H1 (cell line): ENCODE measurements around the gene PSMA2. TPM values are rescaled to one million over a fixed set of nuclear protein-coding genes. Genes with fewer than 3 reads are reported as not detected.

Experiments
- CTCF ChIA-PET: fragments of 300-600 bp; sonication (Branson Sonifier 250); formaldehyde crosslinking; loops from one replicate; lab custom pipeline; 2021; ENCODE audit not compliant: partially characterized antibody; lab: Charles Lee
- POLR2A ChIA-PET: fragments of 300-600 bp; sonication (Branson Sonifier 250); formaldehyde crosslinking; loops from one replicate; lab custom pipeline; 2021; ENCODE audit warnings: inconsistent platforms; ENCODE audit not compliant: partially characterized antibody; lab: Charles Lee
- DNase-seq, 2 experiments: peaks; one replicate each; pipeline versions ENCODE4 v3.0.0 to v3.0.0-alpha.2; 2010 to 2022; ENCODE audit warnings: low spot score in 2 of 2, low read depth in 1 of 2, mixed read lengths in 1 of 2
- FAIRE-seq: peaks from 2 replicates; lab custom pipeline; 2011; peaks lifted over from hg19 to GRCh38; lab: Jason Lieb, UNC
- H2AFZ ChIP-seq: 2 replicates; pipeline ENCODE4 v1.8.1; 2012; ENCODE audit warnings: low read length, inconsistent platforms
- H2AK5ac ChIP-seq: 2 replicates; pipeline ENCODE4 v1.6.1; 2013; ENCODE audit warnings: low read depth, low read length
- H2BK120ac ChIP-seq: replicated peaks from 2 replicates; pipeline ENCODE3; 2013; ENCODE audit warnings: low read depth, low read length, inconsistent platforms
- H2BK12ac ChIP-seq: 2 replicates; pipeline ENCODE4 v1.6.1; 2013; ENCODE audit warnings: low read depth, low read length
- H2BK15ac ChIP-seq: 2 replicates; pipeline ENCODE4 v1.6.1; 2013; ENCODE audit warnings: low read length
- H2BK20ac ChIP-seq: 2 replicates; pipeline ENCODE4 v1.6.1; 2013; ENCODE audit warnings: low read length
- H2BK5ac ChIP-seq: 2 replicates; pipeline ENCODE4 v1.6.1; 2013; ENCODE audit warnings: low read depth, low read length
- H3K14ac ChIP-seq: 2 replicates; pipeline ENCODE4 v1.6.1; 2013; ENCODE audit warnings: inconsistent platforms; ENCODE audit not compliant: insufficient read length
- H3K18ac ChIP-seq: 2 replicates; pipeline ENCODE4 v1.6.1; 2013; ENCODE audit warnings: low read length; ENCODE audit errors: extremely low read depth
- H3K23ac ChIP-seq: 2 replicates; pipeline ENCODE4 v1.6.1; 2013; ENCODE audit warnings: inconsistent platforms; ENCODE audit not compliant: insufficient read length
- H3K23me2 ChIP-seq: 2 replicates; pipeline ENCODE4 v1.6.1; 2013; ENCODE audit warnings: low read depth, low read length
- H3K27ac ChIP-seq: 2 replicates; pipeline ENCODE4 v1.6.1; 2011; ENCODE audit warnings: low read depth, low read length, inconsistent platforms
- H3K27me3 ChIP-seq, 4 experiments: replicated peaks in 1 of 4; 1 replicate in 1 of 4; 2 replicates in 3 of 4; pipeline versions ENCODE4 v1.6.1 to v1.8.1; 2011 to 2013; ENCODE audit warnings: low read length in 3 of 4, mild to moderate bottlenecking in 3 of 4, inconsistent platforms in 2 of 4, mixed read lengths in 2 of 4, moderate library complexity in 1 of 4; ENCODE audit not compliant: control insufficient read depth in 3 of 4, insufficient read depth in 3 of 4; ENCODE audit errors: extremely low read depth in 1 of 4
- H3K36me3 ChIP-seq, 4 experiments: 2 replicates each; pipeline versions ENCODE4 v1.6.1 to v1.8.1; 2011 to 2013; ENCODE audit warnings: mild to moderate bottlenecking in 4 of 4, low read length in 3 of 4, moderate library complexity in 2 of 4, control low read depth in 1 of 4, inconsistent platforms in 1 of 4; ENCODE audit not compliant: insufficient read depth in 4 of 4, control insufficient read depth in 2 of 4
- H3K4ac ChIP-seq: replicated peaks from 2 replicates; pipeline ENCODE3; 2013; ENCODE audit warnings: low read length, low read depth, mixed read lengths, inconsistent platforms; ENCODE audit not compliant: insufficient read length
- H3K4me1 ChIP-seq, 4 experiments: replicated peaks in 1 of 4; 1 replicate in 1 of 4; 2 replicates in 3 of 4; pipeline versions ENCODE4 v1.6.1 to v1.8.1; 2011 to 2013; ENCODE audit warnings: low read length in 3 of 4, inconsistent platforms in 2 of 4, mixed read lengths in 1 of 4; ENCODE audit not compliant: insufficient read depth in 4 of 4, control insufficient read depth in 3 of 4
- H3K4me2 ChIP-seq, 2 experiments: 2 replicates each; pipeline versions ENCODE4 v1.6.1 to v1.8.1; 2011 to 2013; ENCODE audit warnings: low read depth in 2 of 2, low read length in 2 of 2, control low read depth in 1 of 2, inconsistent platforms in 1 of 2, mild to moderate bottlenecking in 1 of 2; ENCODE audit not compliant: insufficient read depth in 1 of 2
- H3K4me3 ChIP-seq, 4 experiments: fragments of 200-600, 300-600 bp in 1 of 4; sonication (generic), shearing (Covaris generic), sonication (Bioruptor Twin) in 1 of 4; 2 replicates each; pipeline versions ENCODE4 v1.5.1 to v1.8.1; 2011 to 2016; ENCODE audit warnings: low read length in 4 of 4, low read depth in 3 of 4, control low read depth in 2 of 4, inconsistent platforms in 2 of 4, mild to moderate bottlenecking in 2 of 4, mixed read lengths in 1 of 4, moderate library complexity in 1 of 4; ENCODE audit not compliant: insufficient read depth in 2 of 4; ENCODE audit errors: extremely low read depth in 1 of 4
- H3K56ac ChIP-seq: replicated peaks from 2 replicates; pipeline ENCODE3; 2013; ENCODE audit warnings: low read depth, mild to moderate bottlenecking, mixed read lengths, low read length, inconsistent platforms; ENCODE audit not compliant: insufficient read length
- H3K79me1 ChIP-seq: 2 replicates; pipeline ENCODE4 v1.6.1; 2013; ENCODE audit warnings: low read depth, low read length, control low read depth
- H3K79me2 ChIP-seq, 2 experiments: 2 replicates each; pipeline versions ENCODE4 v1.6.1 to v1.8.1; 2012 to 2013; ENCODE audit warnings: low read length in 2 of 2, mild to moderate bottlenecking in 2 of 2, inconsistent platforms in 1 of 2; ENCODE audit not compliant: insufficient read depth in 2 of 2, control insufficient read depth in 1 of 2
- H3K9ac ChIP-seq, 4 experiments: replicated peaks in 1 of 4; 1 replicate in 1 of 4; 2 replicates in 3 of 4; pipeline versions ENCODE4 v1.6.1 to v1.8.1; 2011 to 2013; ENCODE audit warnings: low read depth in 3 of 4, low read length in 3 of 4, control low read depth in 2 of 4, mild to moderate bottlenecking in 2 of 4, moderate library complexity in 2 of 4, inconsistent platforms in 1 of 4; ENCODE audit errors: extremely low read depth in 1 of 4
- H3K9me3 ChIP-seq, 2 experiments: 2 replicates each; pipeline versions ENCODE4 v1.6.1 to v1.8.1; 2012 to 2013; ENCODE audit warnings: mild to moderate bottlenecking in 2 of 2, moderate library complexity in 2 of 2, control low read depth in 1 of 2, inconsistent platforms in 1 of 2, low read depth in 1 of 2, low read length in 1 of 2, mixed read lengths in 1 of 2; ENCODE audit not compliant: insufficient read depth in 2 of 2
- H4K20me1 ChIP-seq, 2 experiments: replicated peaks in 1 of 2; 2 replicates each; pipeline versions ENCODE3 to v1.8.1; 2011 to 2013; ENCODE audit warnings: inconsistent platforms in 2 of 2, low read length in 2 of 2, mild to moderate bottlenecking in 1 of 2; ENCODE audit not compliant: insufficient read depth in 2 of 2, control insufficient read depth in 1 of 2
- H4K5ac ChIP-seq: 2 replicates; pipeline ENCODE4 v1.6.1; 2013; ENCODE audit warnings: low read length, low read depth, mixed read lengths, inconsistent platforms; ENCODE audit not compliant: insufficient read length
- H4K8ac ChIP-seq: 2 replicates; pipeline ENCODE4 v1.8.0; 2013; ENCODE audit warnings: mild to moderate bottlenecking, moderate library complexity, low read length, inconsistent platforms; ENCODE audit not compliant: insufficient read depth; ENCODE audit errors: extremely low read depth
- H4K91ac ChIP-seq: replicated peaks from 2 replicates; pipeline ENCODE3; 2013; ENCODE audit warnings: low read length, mixed read lengths, inconsistent platforms; ENCODE audit not compliant: insufficient read length
- ATF3 ChIP-seq: IDR thresholded peaks from 2 replicates; pipeline ENCODE4 v1.6.1; 2011; ENCODE audit warnings: low read depth, mild to moderate bottlenecking, low read length; ENCODE audit not compliant: insufficient read depth
- CHD2 ChIP-seq: IDR thresholded peaks from 2 replicates; pipeline ENCODE4 v1.6.1; 2012; ENCODE audit warnings: low read length, improper control_type of control experiment
- FOSL1 ChIP-seq: IDR thresholded peaks from 2 replicates; pipeline ENCODE4 v1.6.1; 2011; ENCODE audit warnings: mild to moderate bottlenecking, low read depth, low read length, moderate library complexity; ENCODE audit not compliant: insufficient read depth
- GTF2F1 ChIP-seq: IDR thresholded peaks from 2 replicates; pipeline ENCODE4 v1.6.1; 2012; ENCODE audit warnings: low read depth, low read length, improper control_type of control experiment, borderline replicate concordance
- JUN ChIP-seq: IDR thresholded peaks from 2 replicates; pipeline ENCODE4 v1.6.1; 2011; ENCODE audit warnings: low read depth, mild to moderate bottlenecking, improper control_type of control experiment, low read length
- RFX5 ChIP-seq: IDR thresholded peaks from 2 replicates; pipeline ENCODE4 v1.6.1; 2011; ENCODE audit warnings: low read depth, low read length, improper control_type of control experiment, borderline replicate concordance
- SIX5 ChIP-seq: IDR thresholded peaks from 2 replicates; pipeline ENCODE4 v1.6.1; 2011; ENCODE audit warnings: mild to moderate bottlenecking, low read depth, low read length
- SP1 ChIP-seq: IDR thresholded peaks from 2 replicates; pipeline ENCODE4 v1.6.1; 2011; ENCODE audit warnings: low read depth, low read length
- SRF ChIP-seq: IDR thresholded peaks from 2 replicates; pipeline ENCODE4 v1.6.1; 2011; ENCODE audit warnings: mild to moderate bottlenecking, low read depth, low read length, moderate library complexity
- TBP ChIP-seq: IDR thresholded peaks from 2 replicates; pipeline ENCODE4 v1.6.1; 2011; ENCODE audit warnings: low read depth, low read length, improper control_type of control experiment
- TEAD4 ChIP-seq: IDR thresholded peaks from 2 replicates; pipeline ENCODE4 v1.6.1; 2012; ENCODE audit warnings: low read depth, low read length, inconsistent platforms, mixed read lengths
- WGBS, 2 experiments: shearing (Covaris generic) in 1 of 2; methylation state at CpG; one replicate each; pipeline versions ENCODE4 v1.1.6 to v1.1.7; 2013 to 2015; ENCODE audit warnings: low lambda C conversion rate in 2 of 2, mixed read lengths in 2 of 2, inconsistent platforms in 1 of 2, low coverage in 1 of 2, missing lambda C conversion rate in 1 of 2; ENCODE audit not compliant: insufficient replicate concordance in 2 of 2, insufficient coverage in 1 of 2, insufficient read length in 1 of 2; ENCODE audit errors: extremely low coverage in 1 of 2, missing lambda C conversion rate in 1 of 2; 5-methylcytosine and 5-hydroxymethylcytosine counted together
- polyA plus RNA-seq, 7 experiments: library from polyadenylated mRNA; depleted of rRNA in 3 of 7; stranded (reverse) in 5 of 7; unstranded in 2 of 7; fragments of >200 nt in 5 of 7; fragments of 200-250 nt in 2 of 7; gene quantifications; 1 replicate in 5 of 7; 2 replicates in 1 of 7; 4 replicates in 1 of 7; pipeline versions ENCODE4 v1.2.1 to v1.2.3, GENCODE V29; 2011 to 2013; ENCODE audit warnings: missing spikeins in 2 of 7, mixed read lengths in 2 of 7
- total RNA-seq: library from RNA; stranded (reverse); fragmentation: NEBNext Ultra II Directional; extraction: Animal tissue kit (Norgen Biotek cat#: 25700); gene quantifications from 2 replicates; pipeline ENCODE4 v1.2.1, GENCODE V29; 2021
- TF ChIP-seq, protein P1 (sequence below): IDR thresholded peaks from 2 replicates; pipeline ENCODE4 v1.6.1; 2012; ENCODE audit warnings: inconsistent platforms

The PSMA2 gene
- total and polyA plus RNA-seq, 2 of the 8 experiments (the other 6 are each of a cell fraction or from before 2014, with no cell fraction given): 211 to 259 TPM

- Histone ChIP-seq H3K79me2 (no peaks in the 10 kb centered on the region), H3K9me3 (no peaks in the 10 kb centered on the region), H3K4ac (no peak overlapping the region), H4K5ac (no peak overlapping the region), H2BK12ac (no peak overlapping the region), H3K4me1 (no peaks in the 10 kb centered on the region), H4K20me1 (no peaks in the 10 kb centered on the region), H2BK5ac (no peak overlapping the region), H3K79me1 (no peaks in the 10 kb centered on the region), H4K91ac (no peak overlapping the region), H3K36me3 (no peaks in the 10 kb centered on the region), H3K27me3 (no peaks in the 10 kb centered on the region), H3K56ac (no peak overlapping the region), H3K23me2 (no peaks in the 10 kb centered on the region), H2BK120ac (no peak overlapping the region), H2BK15ac (no peak overlapping the region), H2AFZ (no peak overlapping the region), H3K23ac (no peak overlapping the region), H4K8ac (no peak overlapping the region), H3K18ac (no peak overlapping the region), H3K27ac (no peak overlapping the region), H3K9ac (no peak overlapping the region), H2AK5ac (no peak overlapping the region), H2BK20ac (no peak overlapping the region), H3K4me2 (no peak overlapping the region), H3K14ac (no peak overlapping the region), H3K4me3 (no peak overlapping the region)
- 87% methylated on average over 3 of the region's 3 CpGs; no CpG with 5 or more reads in 1 of the 2 experiments for WGBS, 2 experiments
- CTCF ChIA-PET: interaction anchor here (0.8 kb wide), 1 partner anchor 133 kb away, joined by 3 read pairs; no protein-coding TSS in a partner anchor
- DNase-seq (no peak), FAIRE-seq (no peak)
- POLR2A ChIA-PET: no interaction called here
- TF ChIP-seq TBP (no peak), TEAD4 (no peak), ATF3 (no peak), JUN (no peak), RFX5 (no peak), CHD2 (no peak), SRF (no peak), SP1 (no peak), FOSL1 (no peak), SIX5 (no peak), GTF2F1 (no peak)
- TF ChIP-seq, protein P1, sequence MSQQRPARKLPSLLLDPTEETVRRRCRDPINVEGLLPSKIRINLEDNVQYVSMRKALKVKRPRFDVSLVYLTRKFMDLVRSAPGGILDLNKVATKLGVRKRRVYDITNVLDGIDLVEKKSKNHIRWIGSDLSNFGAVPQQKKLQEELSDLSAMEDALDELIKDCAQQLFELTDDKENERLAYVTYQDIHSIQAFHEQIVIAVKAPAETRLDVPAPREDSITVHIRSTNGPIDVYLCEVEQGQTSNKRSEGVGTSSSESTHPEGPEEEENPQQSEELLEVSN: no peak
Measured at GRCh38 chr7:42976371-42976770, 44.4 kb upstream of the PSMA2 start.
